Femur (tissue), 1 donor: Measurements from ENCODE around the gene SELENOF.
"Not testable (repeated sequence)": the region's sequence is repeated elsewhere in the genome, so short reads cannot be mapped to it uniquely, and the experiment has no call there.

Experiments used
- DNase-seq: peaks from one replicate; pipeline ENCODE4 v3.0.0-alpha.2; 2017

SELENOF gene

DNA sequence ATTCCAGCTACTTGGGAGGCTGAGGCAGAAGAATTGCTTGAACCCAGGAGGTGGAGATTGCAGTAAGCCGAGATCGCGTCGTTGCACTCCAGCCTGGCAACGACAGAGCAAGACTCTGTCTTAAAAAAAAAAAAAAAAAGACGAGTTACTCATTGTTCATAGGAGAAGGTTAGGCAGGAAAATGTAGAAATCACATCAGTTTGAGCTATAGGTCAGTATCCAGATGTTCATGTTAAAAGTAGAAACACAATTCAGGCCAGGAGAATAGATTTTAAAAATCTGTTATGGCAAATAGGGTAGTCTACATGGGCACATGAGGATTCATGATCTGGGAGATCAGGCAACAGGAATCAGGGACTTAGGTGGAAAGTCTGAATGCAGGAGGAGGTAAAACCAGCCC, 57.7 kb downstream of the SELENOF start:
- DNase-seq = no peak

DNA sequence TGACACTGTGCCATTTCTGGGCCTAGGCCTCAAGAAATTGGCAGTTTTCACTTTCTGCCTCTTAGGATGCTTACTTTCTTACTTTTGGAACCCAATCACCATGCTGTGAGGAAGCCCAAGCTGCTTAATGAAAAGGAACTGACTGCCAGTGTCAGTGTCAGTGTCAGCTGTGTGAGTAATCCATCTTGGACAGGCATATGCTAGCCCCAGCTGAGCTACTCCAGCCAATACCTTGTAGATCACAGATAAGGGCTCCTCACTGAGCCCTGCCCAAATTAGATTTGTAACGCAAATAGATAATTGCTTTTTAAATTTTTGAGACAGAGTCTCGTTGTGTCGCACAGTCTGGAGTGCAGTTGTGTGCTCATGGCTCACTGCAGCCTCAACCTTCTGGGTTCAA, 59.6 kb downstream of the SELENOF start:
- no peak for DNase-seq

DNA sequence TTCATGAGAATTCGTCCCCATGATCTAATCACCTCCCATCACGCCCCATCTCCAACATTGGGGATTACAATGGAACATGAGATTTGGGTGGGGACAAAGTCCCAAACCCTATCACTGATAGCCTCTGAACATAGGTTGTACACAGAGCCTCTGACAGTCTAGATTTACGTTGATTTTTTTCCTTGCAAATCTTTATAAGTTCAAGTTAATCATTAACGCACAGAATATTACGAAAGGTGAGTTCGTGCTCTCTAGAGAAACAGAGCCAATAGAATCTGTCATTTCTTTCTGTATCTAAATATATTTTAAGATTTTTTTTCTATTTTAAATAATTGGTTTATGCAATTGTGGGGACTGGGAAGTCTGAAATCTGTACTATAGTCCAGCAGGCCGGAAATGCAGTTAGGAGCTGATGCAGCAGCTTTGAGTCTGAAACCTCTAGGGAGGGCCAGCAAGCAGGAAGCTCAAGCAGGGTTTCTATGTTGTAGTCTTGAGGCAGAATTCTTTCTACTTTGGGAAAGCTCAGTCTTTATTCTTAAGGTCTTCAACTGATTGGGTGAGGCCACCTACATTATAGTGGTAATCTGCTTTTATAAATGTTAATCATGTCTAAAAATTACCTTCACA, 61.0 kb downstream of the SELENOF start:
- DNase-seq = no peak

DNA sequence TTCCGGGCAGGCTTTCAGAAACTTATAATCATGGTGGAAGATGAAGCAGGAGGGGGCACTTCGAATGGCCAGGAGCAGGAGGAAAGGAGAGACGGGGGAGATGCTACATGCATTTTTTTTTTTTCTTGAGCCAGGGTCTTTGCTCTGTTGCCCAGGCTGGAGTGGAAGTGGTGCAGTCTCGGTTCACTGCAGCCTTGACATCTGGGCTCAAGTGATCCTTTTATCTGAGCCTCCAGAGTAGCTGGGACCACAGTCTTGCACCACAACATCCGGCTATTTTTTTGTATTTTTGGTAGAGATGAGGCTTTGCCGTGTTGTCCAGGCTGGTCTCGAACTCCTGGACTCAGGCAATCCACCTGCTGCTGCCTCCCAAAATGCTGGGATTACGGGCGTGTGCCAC, 61.6 kb downstream of the SELENOF start:
- DNase-seq = no peak

DNA sequence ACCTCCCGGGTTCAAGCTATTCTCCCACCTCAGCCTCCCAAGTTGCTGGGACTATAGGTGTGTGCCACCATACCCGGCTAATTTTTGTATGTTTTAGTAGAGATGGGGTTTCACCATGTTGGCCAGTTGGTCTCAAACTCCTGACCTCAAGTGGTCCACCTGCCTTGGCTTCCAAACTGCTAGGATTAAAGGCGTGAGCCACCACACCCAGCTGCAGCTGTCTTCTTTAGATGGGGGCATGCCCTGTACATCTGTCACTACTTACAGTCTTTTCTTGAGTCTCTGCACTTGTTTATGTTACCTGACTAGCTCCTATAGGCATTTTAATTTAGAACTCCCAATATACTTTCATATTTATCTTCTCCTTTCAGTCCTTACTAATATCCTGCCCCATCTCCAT, 64.2 kb downstream of the SELENOF start:
- no peak for DNase-seq

DNA sequence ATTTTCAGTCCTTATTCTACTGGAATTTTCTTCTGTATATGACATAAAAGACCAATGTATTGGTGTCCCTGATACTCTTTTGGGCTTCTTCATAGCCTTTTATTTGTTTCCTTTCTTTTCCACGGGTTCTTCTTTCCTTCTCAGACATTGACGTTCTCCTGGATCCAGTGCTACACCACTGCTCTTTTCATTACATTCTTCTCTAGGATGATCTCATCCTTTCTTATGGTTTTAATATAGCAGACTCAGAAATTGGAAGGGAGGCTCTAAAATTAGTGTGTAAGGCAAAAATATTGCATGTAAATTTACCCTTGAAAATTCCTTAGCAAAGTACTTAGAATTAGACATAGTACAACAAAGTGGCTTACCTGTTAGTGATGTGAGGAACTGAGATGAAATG, 65.3 kb downstream of the SELENOF start:
- DNase-seq = no peak

DNA sequence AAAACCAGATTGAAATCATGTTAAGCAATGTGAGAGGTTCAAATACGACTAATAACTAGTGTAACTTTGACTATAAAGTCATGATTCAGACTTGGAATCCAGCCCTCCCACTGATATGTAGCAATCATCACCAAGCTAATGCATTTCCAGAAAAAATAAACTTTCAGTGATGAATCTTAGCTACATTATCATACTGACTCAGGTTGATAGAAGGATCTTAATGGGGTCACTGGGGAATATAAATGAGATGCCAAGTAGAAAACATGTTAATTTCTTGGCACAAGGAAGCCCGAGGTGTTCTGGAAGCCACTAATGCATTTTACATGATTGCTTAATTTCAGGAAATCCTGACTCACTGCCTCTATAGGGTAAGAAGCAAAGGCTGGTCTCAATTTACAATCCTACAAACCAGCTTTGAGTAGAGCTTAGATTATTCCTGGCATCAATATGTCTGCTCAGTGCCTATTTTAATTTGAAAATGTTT, 67.7 kb downstream of the SELENOF start:
- no peak for DNase-seq

DNA sequence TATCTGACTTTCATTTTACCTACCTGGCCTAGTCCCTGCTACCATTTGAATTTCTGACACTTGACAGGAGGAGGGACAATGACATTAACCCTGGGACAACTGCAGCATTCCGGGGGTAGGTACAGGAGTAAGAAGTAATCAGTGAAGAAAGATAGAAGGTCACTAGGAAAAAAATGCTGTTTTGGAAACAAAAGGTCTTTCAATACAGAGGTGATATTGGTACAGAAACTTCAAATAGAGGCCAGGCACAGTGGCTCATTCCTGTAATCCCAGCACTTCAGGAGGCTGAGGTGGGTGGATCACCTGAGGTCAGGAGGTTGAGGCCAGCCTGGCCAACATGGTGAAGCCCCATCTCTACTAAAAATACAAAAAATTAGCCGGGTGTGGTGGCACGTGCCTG, 68.4 kb downstream of the SELENOF start:
- DNase-seq = no peak

DNA sequence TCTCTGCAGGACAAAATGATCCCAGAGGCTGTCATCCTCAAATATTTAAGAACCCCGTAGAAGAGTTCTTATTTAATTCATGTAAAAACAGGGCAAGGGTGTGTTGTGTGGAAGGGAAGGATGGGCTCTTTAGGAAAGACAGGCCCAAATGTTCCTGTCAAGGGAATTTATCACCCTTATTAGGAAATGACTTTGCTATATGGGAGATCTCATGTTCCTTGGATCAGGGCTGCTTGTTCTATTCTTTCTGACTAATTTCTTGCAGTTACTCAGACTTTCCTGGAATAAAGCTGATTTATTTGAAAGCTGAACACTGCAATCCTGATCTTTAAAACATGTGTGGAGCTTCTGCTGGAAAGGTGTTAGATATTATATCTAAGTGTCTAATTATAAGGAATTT, 72.8 kb downstream of the SELENOF start:
- DNase-seq = no peak

DNA sequence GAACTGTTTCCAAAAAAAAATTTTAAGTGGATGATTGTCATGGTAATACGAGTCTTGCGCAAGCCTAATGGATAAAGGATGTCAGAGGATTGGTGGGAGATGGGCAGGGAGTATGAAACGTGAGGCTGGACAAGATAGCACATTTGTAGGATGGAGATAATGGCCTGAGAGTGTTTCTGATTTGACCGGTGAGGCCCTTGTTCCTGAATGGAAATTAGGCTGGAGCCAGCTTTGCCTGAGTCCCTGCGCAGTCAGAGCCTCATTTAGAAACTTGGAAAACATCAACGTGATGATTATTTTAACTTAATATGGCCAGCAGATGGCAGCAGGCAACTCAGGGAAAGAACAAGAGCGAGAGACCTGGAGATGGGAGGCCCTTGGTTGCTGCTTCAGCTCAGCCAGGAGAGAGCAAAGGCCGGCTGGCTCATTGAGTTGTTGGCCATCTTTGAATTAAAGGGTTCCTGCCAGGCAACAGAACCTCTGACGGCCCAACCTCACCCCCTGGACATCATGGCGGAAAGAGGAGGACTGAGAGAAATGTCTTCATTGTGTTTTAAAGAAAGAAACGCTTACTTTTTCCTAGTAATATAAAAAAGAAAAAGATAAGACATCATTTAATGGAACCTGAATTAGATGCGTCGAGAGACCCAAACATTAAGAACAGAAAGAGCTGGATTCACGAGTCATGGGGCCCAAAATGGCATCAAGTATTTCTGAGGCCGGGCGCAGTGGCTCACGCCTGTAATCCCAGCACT, 80.3 kb downstream of the SELENOF start:
- DNase-seq = peak; percentile 70

DNA sequence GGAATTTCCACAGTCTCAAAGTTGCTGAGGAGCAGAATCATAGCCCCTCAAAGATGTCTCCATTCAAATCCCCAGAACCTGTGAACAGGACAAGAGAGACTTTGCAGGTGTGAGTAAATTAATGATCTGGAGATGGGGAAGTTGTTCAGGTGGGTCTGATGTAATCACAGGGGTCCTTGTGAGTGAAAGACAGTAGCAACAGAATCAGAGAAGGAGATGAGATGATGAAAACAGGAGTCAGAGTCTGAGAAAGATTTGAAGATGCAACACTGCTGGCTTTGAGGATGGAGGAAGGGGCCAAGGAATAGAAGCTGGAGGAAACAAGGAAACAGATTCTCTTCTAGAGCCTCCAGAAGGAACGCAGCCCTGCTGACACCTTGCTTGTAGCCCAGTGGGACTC, 81.5 kb downstream of the SELENOF start:
- no peak for DNase-seq

DNA sequence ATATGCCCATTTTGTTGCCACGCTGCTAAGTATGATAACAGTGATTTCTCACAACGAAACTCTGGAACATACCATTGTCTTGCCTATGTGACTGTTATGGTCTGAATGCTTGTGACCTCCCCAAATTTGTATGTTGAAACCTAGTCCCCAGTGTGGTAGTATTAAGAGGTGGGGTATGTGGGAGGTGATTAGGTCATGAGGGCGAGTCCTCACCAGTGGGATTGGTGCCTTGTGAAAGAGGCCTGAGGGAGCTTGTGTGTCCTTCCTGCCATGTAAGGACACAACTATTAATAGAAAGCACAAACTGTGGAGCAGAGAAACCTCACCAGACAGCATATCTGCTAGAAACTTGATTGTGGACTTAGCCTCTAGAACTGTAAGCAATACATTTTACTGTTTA, 84.6 kb downstream of the SELENOF start:
- no peak for DNase-seq

DNA sequence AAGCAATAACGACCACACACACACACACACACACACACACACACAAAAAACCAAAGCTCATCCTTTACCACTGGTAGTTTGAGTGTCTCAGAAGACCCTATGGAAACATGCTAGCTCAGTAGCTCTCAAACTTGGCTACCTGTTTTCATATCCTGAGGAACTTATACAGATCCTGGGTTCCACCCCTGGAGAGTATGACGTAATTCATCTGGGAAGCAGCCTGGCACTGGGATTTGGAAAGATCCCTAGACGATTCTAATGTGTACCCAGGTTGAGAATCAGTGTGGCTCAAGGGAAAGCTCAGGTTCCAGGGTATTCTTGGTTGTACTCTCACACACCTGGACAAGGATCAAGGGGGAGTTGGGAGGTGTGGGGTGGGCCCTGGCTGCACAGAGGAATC, 85.9 kb downstream of the SELENOF start:
- no peak for DNase-seq

DNA sequence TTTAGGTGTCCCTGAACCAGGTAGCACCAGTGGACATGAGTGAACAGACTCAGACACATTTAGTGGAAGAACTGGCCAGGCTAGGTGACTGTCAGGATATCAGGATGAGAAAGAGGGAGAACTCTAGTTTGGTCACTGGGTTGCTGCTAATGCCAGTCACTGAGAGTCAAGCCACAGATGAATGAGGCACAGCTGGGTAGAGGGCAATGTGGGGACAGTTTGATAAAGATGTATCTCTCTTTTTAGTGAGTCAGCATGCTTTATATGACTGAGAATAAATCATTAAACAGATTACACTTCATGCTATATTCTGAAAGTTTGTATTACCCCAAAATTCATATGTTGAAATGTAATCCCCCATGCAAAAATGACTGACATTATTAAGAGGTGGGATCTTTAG, 87.1 kb downstream of the SELENOF start:
- no peak for DNase-seq

DNA sequence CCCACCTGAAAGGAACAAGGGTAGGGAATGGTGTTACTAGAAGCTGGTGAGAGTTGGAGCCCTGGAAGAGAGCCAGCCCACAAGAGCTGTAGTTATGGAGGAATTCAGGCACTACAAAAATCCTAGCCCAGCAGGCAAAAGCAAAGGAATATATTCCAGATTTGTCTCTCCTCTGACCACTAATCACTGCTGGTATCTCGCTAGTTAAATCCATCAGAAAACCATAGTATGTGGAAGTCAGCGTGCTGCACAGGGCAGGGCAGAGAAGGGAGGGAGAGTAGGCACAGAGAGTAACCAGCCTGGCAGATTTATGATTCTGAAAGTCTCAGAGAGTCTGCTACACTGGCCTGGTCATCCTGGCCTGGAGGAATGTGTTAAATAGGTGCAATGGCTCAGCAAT, 88.6 kb downstream of the SELENOF start:
- DNase-seq = peak; percentile 68

DNA sequence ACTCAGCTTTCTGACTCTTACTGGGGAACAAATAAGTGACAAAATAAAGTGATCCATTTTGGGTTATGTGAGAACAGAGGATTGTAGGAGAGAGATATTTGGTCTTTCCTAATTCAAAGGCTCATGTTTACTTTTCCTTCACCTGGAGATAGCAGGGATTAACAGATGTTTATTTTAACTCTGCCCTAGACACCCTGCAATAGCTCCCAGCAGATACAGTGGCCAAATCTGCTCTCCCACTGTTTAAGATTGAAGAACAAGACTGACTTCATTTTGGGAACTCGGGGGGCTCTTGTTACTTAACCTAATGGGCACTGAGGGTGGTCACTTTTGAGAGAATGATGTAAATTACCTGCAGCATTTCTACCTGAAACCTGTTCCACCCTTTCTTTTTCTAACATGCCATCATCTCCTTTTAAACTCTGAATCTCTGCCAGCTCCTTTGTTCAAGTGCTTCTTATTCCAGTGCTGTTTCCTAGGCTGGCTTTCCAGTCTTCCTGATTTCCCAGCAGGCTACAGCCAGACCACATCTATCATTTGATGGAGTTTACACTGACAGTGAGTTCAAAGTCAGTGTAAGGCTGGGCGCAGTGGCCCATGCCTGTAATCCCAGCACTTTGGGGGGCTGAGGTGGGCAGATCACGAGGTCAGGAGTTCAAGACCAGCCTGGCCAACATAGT, 90.0 kb downstream of the SELENOF start:
- no peak for DNase-seq

DNA sequence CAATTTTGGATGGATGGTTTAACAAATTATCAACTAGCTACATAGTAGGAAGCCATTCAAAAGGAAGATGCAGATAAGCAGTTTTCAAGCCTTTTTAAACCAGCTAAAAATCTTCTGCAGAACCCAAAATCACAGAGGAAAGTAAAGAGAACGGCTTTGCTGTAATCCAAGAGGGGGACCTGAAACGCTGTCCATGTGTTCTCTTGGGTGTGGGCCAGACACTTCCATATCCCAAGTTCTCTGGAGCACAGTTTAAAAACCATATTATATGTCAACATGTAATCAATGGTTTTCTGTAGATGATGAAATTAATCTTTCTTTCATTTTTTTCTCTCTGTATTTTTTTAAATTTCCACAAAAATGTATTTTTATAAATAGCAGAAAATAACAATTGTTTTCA, 90.5 kb downstream of the SELENOF start:
- DNase-seq = no peak

DNA sequence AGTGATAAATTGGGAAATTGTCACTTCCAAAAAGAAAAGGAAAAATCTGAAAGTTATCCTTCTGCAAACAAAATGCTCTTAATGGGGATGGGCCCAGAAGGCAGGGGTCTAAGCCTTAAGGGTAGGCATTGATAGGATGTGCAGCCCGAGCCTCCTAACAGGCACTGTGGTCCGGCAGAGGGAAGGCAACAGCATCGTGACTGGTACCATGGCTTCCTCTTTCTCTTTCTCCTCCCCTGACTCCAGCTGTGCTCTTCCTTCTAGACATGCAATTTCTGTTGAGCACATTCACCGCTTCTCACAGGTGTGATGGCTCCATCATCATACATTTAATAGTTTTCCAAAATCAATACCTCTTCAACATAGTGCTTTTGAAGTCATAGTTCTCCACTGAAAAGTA, 91.5 kb downstream of the SELENOF start:
- no peak for DNase-seq

DNA sequence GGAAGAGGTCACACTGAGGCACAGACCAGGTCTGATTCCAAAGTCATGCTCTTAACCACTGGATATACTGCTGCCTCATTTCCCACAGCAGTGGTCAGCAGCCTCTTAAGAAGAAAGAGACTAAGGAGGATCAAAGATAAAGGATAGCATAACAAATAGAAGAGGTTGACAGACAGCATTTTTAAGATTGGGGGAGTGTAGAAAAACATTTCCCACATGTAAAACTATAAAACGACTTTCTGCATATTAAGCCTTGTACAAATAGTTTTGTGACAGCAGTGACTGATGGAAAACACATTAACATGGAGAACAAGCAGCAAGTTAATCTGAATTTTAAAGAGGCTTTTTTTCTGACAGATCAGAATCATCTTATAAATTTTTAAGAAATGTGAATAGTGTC, 92.0 kb downstream of the SELENOF start:
- no peak for DNase-seq

DNA sequence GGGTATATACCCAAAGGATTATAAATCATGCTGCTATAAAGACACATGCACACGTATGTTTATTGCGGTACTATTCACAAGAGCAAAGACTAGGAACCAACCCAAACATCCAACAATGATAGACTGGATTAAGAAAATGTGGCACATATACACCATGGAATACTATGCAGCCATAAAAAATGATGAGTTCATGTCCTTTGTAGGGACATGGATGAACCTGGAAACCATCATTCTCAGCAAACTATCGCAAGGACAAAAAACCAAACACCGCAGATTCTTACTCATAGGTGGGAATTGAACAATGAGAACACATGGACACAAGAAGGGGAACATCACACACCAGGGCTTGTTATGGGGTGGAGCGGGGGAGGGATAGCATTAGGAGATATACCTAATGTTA, 94.0 kb downstream of the SELENOF start:
- DNase-seq = not testable (repeated sequence)

DNA sequence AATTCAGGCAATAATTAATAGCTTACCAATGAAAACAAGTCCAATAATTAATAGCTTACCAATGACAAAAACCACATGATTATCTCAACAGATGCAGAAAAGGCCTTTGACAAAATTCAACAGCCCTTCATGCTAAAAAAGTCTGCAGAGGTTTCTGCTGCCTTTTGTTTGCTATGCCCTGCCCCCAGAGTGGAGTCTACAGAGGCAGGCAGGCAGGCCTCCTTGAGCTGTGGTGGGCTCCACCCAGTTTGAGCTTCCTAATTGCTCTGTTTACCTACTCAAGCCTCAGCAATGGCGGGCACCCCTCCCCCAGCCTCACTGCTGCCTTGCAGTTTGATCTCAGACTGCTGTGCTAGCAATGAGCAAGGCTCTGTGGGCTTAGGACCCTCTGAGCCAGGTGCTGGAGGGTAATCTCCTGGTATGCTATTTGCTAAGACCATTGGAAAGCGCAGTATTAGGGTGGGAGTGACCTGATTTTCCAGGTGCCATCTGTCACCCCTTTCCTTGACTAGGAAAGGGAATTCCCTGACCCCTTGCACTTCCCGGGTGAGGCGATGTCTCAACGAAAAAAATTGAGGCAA, 96.6 kb downstream of the SELENOF start:
- DNase-seq = not testable (repeated sequence)

DNA sequence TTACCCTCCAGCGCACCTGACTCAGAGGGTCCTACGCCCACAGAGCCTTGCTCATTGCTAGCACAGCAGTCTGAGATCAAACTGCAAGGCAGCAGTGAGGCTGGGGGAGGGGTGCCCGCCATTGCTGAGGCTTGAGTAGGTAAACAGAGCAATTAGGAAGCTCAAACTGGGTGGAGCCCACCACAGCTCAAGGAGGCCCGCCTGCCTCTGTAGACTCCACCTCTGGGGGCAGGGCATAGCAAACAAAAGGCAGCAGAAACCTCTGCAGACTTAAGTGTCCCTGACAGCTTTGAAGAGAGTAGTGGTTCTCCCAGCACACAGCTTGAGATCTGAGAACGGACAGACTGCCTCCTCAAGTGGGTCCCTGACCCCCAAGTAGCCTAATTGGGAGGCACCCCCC, 99.8 kb downstream of the SELENOF start:
- DNase-seq = not testable (repeated sequence)
